Left renal pelvis (tissue), 4 donors: Measurements from ENCODE around the gene CYP19A1. TPM values are rescaled to one million over a fixed set of nuclear protein-coding genes. Genes with fewer than 3 reads are reported as not detected.
A peak's percentile ranks its signal among the peaks of the same experiment; 100 is the strongest.
"Not testable (repeated sequence)": the region's sequence is repeated elsewhere in the genome, so short reads cannot be mapped to it uniquely, and the experiment has no call there.

Experiments
- DNase-seq, 4 donors: peaks; one replicate each; pipeline ENCODE4 v3.0.0-alpha.2; 2013; ENCODE audit warnings: low read depth in 4 of 4, low spot score in 3 of 4
- polyA plus RNA-seq, 4 donors: library from polyadenylated mRNA; unstranded; fragments of 120-200 nt; gene quantifications; one replicate each; pipeline ENCODE4 v1.2.1, GENCODE V29; 2013; ENCODE audit not compliant: insufficient read length in 4 of 4

Gene CYP19A1
- polyA plus RNA-seq, 4 donors, result 0.66 TPM; not detected in 3

GRCh38 chr15:51265037-51265555, 73.3 kb downstream of the CYP19A1 start:
- DNase-seq, result no peak

DNA sequence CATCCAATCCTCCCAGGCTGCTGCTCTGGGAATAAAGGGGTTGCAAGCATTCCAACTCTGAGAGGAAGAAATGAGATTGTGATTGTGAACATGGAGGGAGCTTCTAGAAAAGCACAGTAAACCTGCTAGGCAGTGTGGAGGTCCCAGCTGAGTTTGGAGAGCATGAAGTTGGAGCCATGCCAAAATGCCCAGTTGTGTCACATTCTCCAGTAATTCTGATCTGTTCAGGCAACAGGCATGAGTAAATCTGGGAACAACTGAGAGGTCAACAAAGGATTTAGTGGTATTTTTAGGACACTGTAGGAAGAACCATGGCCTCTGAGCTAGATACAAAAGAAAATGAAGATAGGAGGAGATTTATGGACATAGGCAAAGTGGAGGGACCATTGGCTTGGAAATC, 74.7 kb downstream of the CYP19A1 start:
- DNase-seq, result no peak

- DNase-seq, result no peak
Measured at GRCh38 chr15:51263116-51263515, 75.3 kb downstream of the CYP19A1 start.

DNA sequence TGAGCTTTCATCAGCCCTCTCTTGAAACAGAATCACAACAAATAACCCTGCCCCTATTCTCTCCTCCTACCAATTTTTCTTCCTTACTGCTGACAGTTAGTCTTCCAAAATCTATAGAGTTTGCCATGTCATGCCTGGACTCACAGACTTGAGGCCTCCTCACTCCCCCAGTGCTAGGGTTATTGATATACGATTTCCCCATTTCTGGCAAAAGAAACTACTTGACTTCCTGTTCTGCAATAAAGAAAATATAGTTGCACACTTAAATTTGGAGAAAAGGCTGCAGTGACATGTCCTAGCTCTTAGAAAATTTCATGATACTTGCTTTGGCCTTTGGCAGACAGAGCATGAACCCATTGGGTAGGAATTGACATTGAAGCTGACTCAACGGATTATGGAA, 75.9 kb downstream of the CYP19A1 start:
- DNase-seq, result no peak

- not testable (repeated sequence) for DNase-seq
Measured at GRCh38 chr15:51261113-51261512, 77.3 kb downstream of the CYP19A1 start.

DNA sequence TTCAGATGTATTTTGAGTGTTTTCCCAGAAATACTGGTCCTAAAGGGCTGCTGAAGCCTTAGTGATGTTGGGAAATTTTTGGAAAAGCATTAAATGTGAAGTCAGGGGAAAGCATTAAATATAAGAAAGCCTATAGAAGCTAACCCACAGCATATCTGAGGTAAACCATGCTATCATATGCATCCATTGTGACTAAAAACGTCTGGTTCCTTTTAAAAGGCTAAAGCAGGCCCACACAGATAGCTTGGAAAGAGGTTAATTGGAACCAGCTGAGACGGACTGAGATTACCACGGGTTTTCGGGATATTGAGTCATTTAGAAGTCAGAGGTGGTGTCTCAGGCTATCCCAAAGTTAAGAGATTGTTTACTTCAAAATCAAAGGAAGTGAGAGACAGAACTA, 78.2 kb downstream of the CYP19A1 start:
- DNase-seq, result no peak

- DNase-seq, result no peak
Measured at GRCh38 chr15:51255533-51255932, 82.9 kb downstream of the CYP19A1 start.

GRCh38 chr15:51253366-51253765, 85.0 kb downstream of the CYP19A1 start:
- no peak for DNase-seq

DNA sequence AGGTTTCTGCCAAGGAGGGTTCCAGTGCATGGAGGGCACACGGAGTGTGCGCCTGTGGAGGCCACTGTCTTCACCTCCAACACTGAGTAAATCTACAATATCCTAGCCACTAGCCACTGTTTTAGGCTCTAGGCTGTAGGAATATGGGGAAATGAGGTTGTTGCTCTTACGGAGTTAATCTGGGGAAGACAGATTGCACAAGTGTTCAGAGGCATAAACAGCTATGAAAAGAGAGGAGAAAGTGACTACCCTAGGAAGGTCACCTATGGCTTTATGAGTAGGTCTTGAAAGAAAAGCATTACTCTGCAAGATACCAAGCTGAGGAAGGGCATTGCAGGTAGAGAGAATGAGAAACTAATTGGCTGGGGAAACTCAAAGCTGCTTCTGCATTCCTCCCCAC, 85.7 kb downstream of the CYP19A1 start:
- DNase-seq, result no peak

GRCh38 chr15:51251556-51251955, 86.8 kb downstream of the CYP19A1 start:
- no peak for DNase-seq

- no peak for DNase-seq
Measured at GRCh38 chr15:51250217-51251011, 88.0 kb downstream of the CYP19A1 start.

DNA sequence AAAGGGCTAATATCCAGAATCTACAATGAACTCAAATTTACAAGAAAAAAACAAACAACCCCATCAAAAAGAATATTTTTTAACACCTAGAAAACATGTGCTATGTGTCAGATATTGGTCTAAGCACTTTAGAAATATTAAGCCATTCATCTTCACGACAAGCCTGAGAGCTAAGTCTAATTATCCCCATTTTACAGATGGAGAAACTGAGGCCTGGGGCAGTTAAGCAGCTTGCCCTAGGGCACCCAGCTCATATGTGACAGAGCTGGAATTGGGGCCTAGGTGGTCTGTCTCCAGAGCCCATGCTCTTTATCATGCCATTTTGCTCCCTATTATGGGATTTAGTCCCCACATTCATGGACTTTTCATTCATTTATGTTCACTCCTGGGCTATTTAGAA, 92.8 kb downstream of the CYP19A1 start:
- no peak for DNase-seq

GRCh38 chr15:51244423-51244869, 94.0 kb downstream of the CYP19A1 start:
- DNase-seq, result no peak

DNA sequence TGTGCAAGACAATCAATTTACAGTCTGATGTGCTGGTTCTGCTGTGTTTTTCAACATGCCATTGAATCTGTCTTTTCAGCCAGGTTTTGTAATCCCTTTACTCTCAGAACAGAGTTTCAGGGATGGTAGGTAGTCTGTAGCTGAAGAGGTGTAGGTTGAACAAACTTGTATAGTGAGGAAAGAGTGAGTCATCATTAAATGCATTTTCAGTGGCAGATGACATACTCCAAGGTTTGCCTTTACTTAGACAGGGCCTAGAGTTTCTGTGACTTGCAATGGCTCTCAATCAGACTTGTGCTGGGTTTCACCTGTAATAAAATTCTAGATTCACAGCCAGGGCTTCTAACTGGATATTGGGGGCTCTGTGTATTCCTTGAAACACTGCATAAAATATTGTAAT, 94.6 kb downstream of the CYP19A1 start:
- no peak for DNase-seq

DNA sequence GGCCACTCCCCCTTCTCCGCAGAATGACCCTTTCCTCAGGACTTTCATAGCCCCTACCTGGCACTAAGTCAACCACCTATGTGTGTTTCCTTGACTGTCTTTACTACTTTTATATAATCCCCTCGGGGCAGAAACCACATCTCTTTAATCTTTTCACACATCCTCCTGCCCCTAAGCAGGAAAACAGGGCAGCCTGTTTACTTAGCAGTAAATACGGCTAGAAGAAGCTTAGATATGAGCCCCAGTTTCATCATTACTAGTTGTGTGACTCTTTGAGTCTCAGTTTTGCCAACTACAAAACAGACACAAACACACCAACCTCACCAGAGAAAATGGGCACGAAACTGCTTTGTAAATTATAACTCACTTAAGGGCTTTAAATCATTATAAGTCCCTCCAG, 98.3 kb downstream of the CYP19A1 start:
- no peak for DNase-seq

DNA sequence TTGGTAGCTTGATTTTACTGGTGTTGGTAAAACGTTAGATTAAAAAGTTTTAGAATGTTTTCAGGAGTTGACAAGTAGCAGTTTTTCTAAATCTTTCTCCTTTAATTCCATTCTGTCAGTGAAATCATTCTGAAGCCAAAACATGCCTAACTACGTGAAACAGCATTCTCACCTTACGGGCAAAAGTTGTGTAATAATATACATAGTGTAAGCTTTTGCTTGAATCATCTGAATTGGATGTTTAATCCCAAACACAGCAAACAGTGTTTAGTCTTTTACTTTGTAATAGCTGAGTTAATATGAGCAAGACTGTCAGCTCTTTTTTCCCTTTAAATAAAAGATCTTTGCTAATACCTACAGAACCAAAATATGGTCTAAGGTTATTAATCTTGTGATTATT, 100.6 kb downstream of the CYP19A1 start:
- no peak for DNase-seq

- DNase-seq, result no peak
Measured at GRCh38 chr15:51234176-51234927, 104.0 kb downstream of the CYP19A1 start.

DNA sequence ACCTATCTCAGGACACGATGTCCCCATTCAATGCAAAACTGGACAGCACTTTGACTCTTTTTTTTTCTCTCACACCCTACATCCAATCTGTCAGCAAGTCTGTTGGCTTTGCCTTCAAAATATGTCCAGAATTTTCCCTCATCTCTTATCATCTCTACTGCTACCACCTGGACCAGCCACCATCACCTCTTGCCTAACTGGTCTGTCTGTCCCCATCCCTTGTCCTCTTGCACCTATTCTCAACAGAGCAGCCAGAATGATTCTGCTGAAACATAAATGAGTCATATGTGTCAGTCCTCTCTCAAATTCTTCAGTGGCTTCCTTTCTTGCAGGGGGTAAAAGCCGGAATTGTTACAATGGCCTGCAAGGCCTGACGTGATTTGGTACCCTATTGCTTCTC, 105.8 kb downstream of the CYP19A1 start:
- no peak for DNase-seq

DNA sequence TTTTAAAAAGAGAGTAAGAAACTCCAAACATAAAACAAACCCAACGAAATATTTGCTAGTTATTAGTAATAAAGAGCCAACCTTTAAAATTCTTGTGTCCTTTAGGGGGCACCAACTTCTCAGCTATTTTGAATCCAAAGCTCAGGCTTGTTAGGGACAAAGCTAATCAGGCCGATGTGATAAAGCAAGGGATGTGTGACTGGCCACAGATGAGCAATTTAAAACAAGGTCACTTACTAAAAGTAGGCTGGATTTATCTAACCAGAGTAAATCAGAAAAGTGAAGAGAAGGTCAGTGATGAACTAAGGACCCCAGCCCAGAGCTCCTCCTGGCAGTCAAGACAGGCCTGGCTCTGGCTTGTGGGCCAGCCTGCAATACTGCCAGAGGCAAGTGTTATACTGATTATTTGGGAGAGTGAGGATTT, 108.5 kb downstream of the CYP19A1 start:
- DNase-seq, result peak in 2 of 4 donors; percentile 8 to 9

GRCh38 chr15:51227940-51228732, 110.3 kb downstream of the CYP19A1 start:
- DNase-seq, result no peak
